Activated CD4-positive, alpha-beta T cell treated with anti-CD3 and anti-CD28 coated beads, Interleukin-2, Interleukin-6, amounts not matched to agents 100 ng/mL and 50 ng/mL, durations not matched to agents 16 hours and 8 hours (primary cell): Measurements from ENCODE around the gene IFNA7.
A peak's percentile ranks its signal among the peaks of the same experiment; 100 is the strongest.
"Not testable (repeated sequence)": the region's sequence is repeated elsewhere in the genome, so short reads cannot be mapped to it uniquely, and the experiment has no call there.

ENCODE experiments used
- DNase-seq: peaks from one replicate; pipeline ENCODE4 v3.0.0-alpha.2; 2020

Gene IFNA7

GRCh38 chr9:21202105-21202504, at the start of gene IFNA7:
IFNA7 (minus strand) TSS chr9:21202205; CDS start chr9:21202165, 40 bp downstream.
- DNase-seq, result not testable (repeated sequence)

GRCh38 chr9:21251638-21252037, 49.6 kb upstream of the IFNA7 start:
- no peak for DNase-seq

GRCh38 chr9:21251190-21251589, 49.2 kb upstream of the IFNA7 start:
- DNase-seq, result no peak

GRCh38 chr9:21244836-21245235, 42.8 kb upstream of the IFNA7 start:
- no peak for DNase-seq

DNA sequence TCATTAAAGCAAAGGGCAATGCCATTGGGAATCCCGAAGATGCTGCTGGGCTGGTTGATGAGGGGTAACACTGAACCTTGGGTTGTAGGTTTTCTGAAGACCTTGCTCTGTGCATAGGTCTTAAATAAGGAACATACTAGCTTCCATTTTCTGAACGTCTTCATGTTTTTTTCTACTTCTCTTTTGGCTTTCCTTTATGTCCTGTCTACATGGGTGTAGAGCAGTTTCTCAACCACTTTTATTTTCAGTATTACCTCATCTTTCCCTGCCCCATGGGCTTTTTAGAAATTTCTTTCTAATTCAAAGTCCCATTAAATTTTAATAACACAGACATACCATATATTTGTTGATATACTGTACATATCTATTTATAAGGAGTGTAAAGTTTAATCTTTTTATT, 37.9 kb upstream of the IFNA7 start, which contains the start of gene IFNA14:
Gene IFNA14, minus strand, starts transcription at position 95 of the 400 bp plus-strand sequence. Its CDS starts 70 bp downstream, at position 25.
- DNase-seq, result no peak

GRCh38 chr9:21236360-21236714, 34.3 kb upstream of the IFNA7 start:
- DNase-seq, result not testable (repeated sequence)

GRCh38 chr9:21235468-21236359, 33.7 kb upstream of the IFNA7 start:
- DNase-seq, result peak; percentile 41

DNA sequence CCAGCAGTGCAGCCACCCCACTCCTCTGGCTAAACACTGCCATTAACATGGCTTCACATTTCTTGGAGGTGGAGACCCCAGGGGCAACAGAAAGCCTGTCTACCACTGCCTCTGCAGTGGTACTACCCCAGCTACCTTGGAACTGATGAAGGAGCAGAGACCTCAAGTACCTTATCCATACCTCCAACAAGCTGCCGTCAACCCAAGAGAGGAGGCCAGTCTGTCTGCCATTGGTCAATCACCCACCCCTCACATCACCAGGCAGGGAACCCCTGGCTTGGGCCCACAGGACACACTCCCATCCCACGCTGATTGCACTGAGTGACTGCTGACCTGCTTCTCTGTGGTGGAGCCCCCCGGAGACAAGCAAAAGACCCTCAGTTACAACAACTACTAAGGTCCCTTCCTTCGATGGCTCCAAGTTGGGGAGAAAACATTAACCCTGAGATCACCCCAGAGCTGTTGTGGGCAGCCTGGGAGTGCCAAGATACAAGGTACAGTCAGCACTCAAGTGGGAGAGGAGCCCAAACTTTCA, 32.2 kb upstream of the IFNA7 start:
- DNase-seq, result no peak

DNA sequence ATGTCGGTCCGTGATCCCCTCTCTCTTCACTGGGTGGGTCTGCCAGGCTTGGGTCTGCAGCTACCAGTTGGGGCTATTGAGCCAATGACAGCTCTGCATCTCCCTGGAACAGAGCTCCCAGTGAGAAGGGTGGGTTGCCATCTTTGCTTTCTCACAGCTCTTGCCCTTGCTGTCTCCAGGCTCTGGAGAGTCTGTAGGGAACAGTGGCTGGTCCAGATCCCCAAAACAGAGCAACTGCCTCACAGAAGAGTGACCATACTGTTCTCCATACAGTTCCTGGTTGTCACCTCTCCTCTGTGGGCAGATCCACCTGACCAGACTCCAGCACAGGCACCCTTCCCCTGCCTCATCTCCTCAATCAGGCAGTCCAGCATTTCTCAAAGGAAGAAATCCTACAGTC, 31.3 kb upstream of the IFNA7 start:
- DNase-seq, result no peak

GRCh38 chr9:21228122-21228521, 26.1 kb upstream of the IFNA7 start, which contains the start of gene IFNA17:
IFNA17 (minus strand) TSS chr9:21228222; CDS start chr9:21228173, 49 bp downstream.
- no peak for DNase-seq

- not testable (repeated sequence) for DNase-seq
These were observed 15.2 kb upstream of the IFNA7 start, which contains the start of gene IFNA16 for GRCh38 chr9:21217211-21217610. IFNA16 (minus strand) TSS chr9:21217311; CDS start chr9:21217305, 6 bp downstream.

DNA sequence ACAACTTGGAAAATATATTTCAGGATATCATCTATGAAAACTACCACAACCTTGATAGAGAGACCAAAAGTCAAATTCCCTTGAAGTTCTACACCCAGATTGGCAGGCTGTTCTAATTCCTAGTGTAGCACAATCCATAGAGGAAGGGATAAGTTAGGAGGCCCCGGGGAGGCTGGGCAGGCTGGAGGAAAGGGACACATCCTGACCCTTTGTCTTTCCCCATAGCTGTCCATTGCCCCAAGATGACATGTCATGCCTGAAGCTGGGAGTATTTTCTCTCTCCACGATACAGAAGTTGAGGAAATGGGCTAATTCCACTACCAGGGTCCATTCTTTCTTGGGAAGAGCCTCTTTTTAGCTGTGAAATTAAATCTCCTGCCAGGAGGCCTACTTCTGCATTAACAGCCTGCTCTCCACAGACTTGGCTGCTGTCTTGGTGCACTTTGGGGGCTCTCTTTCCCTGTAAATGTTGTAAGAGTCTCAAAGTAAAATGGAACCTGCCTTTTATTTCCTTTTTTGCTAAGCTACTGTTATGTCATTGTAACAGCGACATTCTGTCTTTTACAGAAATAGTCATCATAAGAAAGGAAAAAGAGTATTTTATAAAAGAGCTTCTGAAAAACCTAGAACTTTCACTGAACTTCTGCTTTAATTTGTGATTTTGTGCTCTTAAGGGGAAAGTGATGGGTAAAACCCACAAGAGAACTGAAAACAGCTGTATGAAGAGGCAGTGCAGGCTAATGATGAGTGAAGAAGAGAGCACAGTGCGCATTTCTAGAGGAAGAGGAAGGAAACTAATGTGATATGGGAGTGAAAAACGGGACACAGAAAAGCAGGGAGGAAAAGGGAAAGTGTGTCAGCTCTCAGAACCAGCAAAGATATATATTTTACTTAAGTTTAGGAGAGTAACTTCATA, 11.7 kb upstream of the IFNA7 start:
- peak; percentile 5 for DNase-seq

DNA sequence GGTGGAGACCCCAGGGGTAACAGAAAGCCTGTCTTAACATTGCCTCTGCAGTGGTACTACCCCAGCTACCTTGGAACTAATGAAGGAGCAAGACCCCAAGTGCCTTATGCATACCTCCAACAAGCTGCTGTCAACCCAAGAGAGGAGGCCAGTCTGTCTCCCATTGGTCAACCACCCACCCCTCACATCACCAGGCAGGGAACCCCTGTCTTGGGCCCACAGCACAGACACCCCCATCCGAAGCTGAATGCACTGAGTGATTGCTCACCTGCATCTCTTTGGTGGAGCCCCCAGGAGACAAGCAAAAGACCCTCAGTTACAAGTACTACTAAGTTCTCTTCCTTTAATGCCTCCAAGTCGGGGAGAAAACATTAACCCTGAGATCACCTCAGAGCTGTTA, 10.2 kb upstream of the IFNA7 start:
- not testable (repeated sequence) for DNase-seq

DNA sequence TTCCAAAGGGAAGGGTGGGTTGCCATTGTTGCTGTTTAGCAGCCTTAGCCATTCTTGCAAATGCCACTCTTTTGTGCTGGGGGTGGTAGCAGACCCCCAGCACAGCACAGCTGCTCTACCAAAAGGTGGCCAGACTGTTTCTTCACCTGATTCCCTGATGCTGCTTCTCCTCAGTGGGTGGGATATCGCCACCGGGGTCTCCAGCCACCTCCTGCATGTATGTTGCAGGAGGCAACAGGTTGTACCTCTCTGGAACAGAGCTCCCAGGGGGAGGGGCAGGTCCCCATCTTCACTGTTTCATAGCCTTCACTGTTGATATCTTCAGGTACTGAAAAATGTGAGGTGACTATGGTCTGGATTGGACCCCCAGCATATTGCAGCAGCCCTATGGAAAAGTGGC, 8.8 kb upstream of the IFNA7 start:
- DNase-seq, result not testable (repeated sequence)

GRCh38 chr9:21210311-21210710, 8.3 kb upstream of the IFNA7 start:
- DNase-seq, result no peak

- DNase-seq, result not testable (repeated sequence)
These were observed 5.0 kb upstream of the IFNA7 start, which contains the start of gene IFNA10 for GRCh38 chr9:21207043-21207442. IFNA10 (minus strand) TSS chr9:21207143; CDS start chr9:21207097, 46 bp downstream.

GRCh38 chr9:21205204-21205603, 3.2 kb upstream of the IFNA7 start:
- DNase-seq, result peak; percentile 24

DNA sequence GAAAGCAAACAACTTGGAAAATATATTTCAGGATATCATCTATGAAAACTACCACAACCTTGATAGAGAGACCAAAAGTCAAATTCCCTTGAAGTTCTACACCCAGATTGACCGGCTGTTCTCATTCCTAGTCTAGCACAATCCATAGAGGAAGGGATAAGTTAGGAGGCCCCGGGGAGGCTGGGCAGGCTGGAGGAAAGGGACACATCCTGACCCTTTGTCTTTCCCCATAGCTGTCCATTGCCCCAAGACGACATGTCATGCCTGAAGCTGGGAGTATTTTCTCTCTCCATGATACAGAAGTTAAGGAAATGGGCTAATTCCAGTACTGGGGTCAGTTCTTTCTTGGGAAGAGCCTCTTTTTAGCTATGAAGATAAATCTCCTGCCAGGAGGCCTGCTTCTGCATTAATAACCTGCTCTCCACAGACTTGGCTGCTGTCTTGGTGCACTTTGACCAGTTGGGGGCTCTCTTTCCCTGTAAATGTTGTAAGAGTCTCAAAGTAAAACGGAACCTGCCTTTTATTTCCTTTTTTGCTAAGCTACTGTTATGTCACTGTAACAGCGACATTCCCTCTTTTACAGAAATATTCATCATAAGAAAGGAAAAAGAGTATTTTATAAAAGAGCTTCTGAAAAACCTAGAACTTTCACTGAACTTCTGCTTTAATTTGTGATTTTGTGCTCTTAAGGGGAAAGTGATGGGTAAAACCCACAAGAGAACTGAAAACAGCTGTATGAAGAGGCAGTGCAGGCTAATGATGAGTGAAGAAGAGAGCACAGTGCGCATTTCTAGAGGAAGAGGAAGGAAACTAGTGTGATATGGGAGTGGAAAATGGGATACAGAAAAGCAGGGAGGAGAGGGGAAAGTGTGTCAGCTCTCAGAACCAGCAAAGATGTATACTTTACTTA, 6.9 kb downstream of the IFNA7 start:
- DNase-seq, result peak; percentile 72

GRCh38 chr9:21187487-21187886, 14.5 kb downstream of the IFNA7 start, which contains the start of gene IFNA4:
IFNA4 (minus strand) TSS chr9:21187587; CDS start chr9:21187531, 56 bp downstream.
- not testable (repeated sequence) for DNase-seq

DNA sequence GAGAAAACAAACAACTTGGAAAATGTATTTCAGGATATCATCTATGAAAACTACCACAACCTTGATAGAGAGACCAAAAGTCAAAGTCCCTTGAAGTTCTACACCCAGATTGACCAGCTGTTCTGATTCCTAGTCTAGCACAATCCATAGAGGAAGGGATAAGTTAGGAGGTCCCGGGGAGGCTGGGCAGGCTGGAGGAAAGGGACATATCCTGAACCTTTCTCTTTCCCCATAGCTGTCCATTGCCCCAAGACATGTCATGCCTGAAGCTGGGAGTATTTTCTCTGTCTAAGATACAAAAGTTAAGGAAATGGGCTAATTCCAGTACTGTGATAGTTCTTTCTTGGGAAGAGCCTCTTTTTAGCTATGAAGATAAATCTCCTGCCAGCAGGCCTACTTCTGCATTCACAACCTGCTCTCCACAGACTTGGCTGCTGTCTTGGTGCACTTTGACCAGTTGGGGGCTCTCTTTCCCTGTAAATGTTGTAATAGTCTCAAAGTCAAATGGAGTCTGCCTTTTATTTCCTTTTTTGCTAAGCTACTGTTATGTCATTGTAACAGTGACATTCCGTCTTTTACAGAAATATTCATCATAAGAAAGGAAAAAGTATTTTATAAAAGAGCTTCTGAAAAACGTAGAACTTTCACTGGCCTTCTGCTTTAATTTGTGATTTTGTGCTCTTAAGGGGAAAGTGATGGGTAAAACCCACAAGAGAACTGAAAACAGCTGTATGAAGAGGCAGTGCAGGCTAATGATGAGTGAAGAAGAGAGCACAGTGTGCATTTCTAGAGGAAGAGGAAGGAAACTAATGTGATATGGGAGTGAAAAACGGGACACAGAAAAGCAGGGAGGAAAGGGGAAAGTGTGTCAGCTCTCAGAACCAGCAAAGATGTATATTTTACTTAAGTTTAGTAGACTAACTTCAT, 18.9 kb downstream of the IFNA7 start:
- peak; percentile 49 for DNase-seq
